Mesenchymal stem cell (in vitro differentiated cells and primary cell): Measurements from ENCODE around the gene RPS14.
"Not testable (repeated sequence)": the region's sequence is repeated elsewhere in the genome, so short reads cannot be mapped to it uniquely, and the experiment has no call there.

Experiments
- DNase-seq: peaks from one replicate; pipeline ENCODE4 v3.0.0-alpha.2; 2013
- H2AFZ ChIP-seq: one replicate; pipeline ENCODE4 v1.6.1; 2013; ENCODE audit warnings: low read depth, mild to moderate bottlenecking, control low read depth, inconsistent platforms, low read length, moderate library complexity
- H2AK5ac ChIP-seq: 2 replicates; pipeline ENCODE4 v1.6.1; 2013; ENCODE audit warnings: low read length, moderate library complexity, mild to moderate bottlenecking, inconsistent platforms; ENCODE audit not compliant: severe bottlenecking
- H2BK120ac ChIP-seq: one replicate; pipeline ENCODE4 v1.6.1; 2013; ENCODE audit warnings: low read depth, mild to moderate bottlenecking, inconsistent platforms, low read length, moderate library complexity
- H2BK12ac ChIP-seq, 2 experiments: one replicate each; pipeline ENCODE4 v1.6.1; 2013; ENCODE audit warnings: inconsistent platforms in 2 of 2, low read length in 2 of 2, mild to moderate bottlenecking in 2 of 2, moderate library complexity in 2 of 2, control low read depth in 1 of 2
- H2BK15ac ChIP-seq: one replicate; pipeline ENCODE4 v1.6.1; 2013; ENCODE audit warnings: mild to moderate bottlenecking, low read depth, inconsistent platforms; ENCODE audit not compliant: poor library complexity, severe bottlenecking
- H2BK5ac ChIP-seq: 2 replicates; pipeline ENCODE4 v1.6.1; 2013; ENCODE audit warnings: low read depth, mild to moderate bottlenecking, low read length, control low read depth, inconsistent platforms; ENCODE audit not compliant: poor library complexity, severe bottlenecking
- H3K14ac ChIP-seq, 2 experiments: one replicate each; pipeline ENCODE4 v1.6.1; 2013; ENCODE audit warnings: inconsistent platforms in 2 of 2, low read length in 2 of 2, control low read depth in 1 of 2, mild to moderate bottlenecking in 1 of 2, moderate library complexity in 1 of 2
- H3K18ac ChIP-seq, 2 experiments: one replicate each; pipeline ENCODE4 v1.6.1; 2013; ENCODE audit warnings: inconsistent platforms in 2 of 2, low read length in 2 of 2, control low read depth in 1 of 2, low read depth in 1 of 2, mild to moderate bottlenecking in 1 of 2
- H3K23ac ChIP-seq, 2 experiments: one replicate each; pipeline ENCODE4 v1.6.1; 2013; ENCODE audit warnings: inconsistent platforms in 2 of 2, low read length in 2 of 2, mild to moderate bottlenecking in 2 of 2, moderate library complexity in 2 of 2, control low read depth in 1 of 2
- H3K27ac ChIP-seq: 2 replicates; pipeline ENCODE4 v1.5.1; 2013; ENCODE audit warnings: mild to moderate bottlenecking, moderate library complexity, low read length, control low read depth, inconsistent platforms; ENCODE audit not compliant: poor library complexity, severe bottlenecking
- H3K27me3 ChIP-seq, 2 experiments: 2 replicates each; pipeline versions ENCODE4 v1.6.1 to v1.7.0; 2013; ENCODE audit warnings: low read length in 2 of 2, mild to moderate bottlenecking in 2 of 2, moderate library complexity in 2 of 2, control low read depth in 1 of 2, inconsistent platforms in 1 of 2; ENCODE audit not compliant: control insufficient read depth in 1 of 2, insufficient read depth in 1 of 2
- H3K36me3 ChIP-seq, 2 experiments: 2 replicates each; pipeline versions ENCODE4 v1.6.1 to v1.7.0; 2013; ENCODE audit warnings: low read length in 2 of 2, control low read depth in 1 of 2, inconsistent platforms in 1 of 2, low read depth in 1 of 2, mild to moderate bottlenecking in 1 of 2; ENCODE audit not compliant: insufficient read depth in 2 of 2, control insufficient read depth in 1 of 2
- H3K4ac ChIP-seq, 2 experiments: one replicate each; pipeline ENCODE4 v1.6.1; 2013; ENCODE audit warnings: inconsistent platforms in 2 of 2, low read length in 2 of 2, mild to moderate bottlenecking in 2 of 2, moderate library complexity in 2 of 2, control low read depth in 1 of 2, low read depth in 1 of 2
- H3K4me1 ChIP-seq: 2 replicates; pipeline ENCODE4 v1.6.1; 2013; ENCODE audit warnings: low read depth, low read length, control low read depth; ENCODE audit not compliant: control insufficient read depth, insufficient read depth
- H3K4me2 ChIP-seq: 2 replicates; pipeline ENCODE4 v1.6.1; 2013; ENCODE audit warnings: low read length, mild to moderate bottlenecking, inconsistent platforms; ENCODE audit not compliant: poor library complexity, severe bottlenecking
- H3K4me3 ChIP-seq, 2 experiments: 2 replicates each; pipeline versions ENCODE4 v1.5.1 to v1.7.0; 2013; ENCODE audit warnings: low read length in 2 of 2, mild to moderate bottlenecking in 2 of 2, control low read depth in 1 of 2, low read depth in 1 of 2; ENCODE audit not compliant: insufficient read depth in 1 of 2
- H3K79me1 ChIP-seq: replicated peaks from 2 replicates; pipeline ENCODE4 v1.6.1; 2013; ENCODE audit warnings: mild to moderate bottlenecking, control low read depth, low read length, inconsistent platforms; ENCODE audit not compliant: poor library complexity, severe bottlenecking
- H3K9ac ChIP-seq: 2 replicates; pipeline ENCODE4 v1.7.0; 2013; ENCODE audit warnings: mild to moderate bottlenecking, low read length, moderate library complexity
- H3K9me3 ChIP-seq: 2 replicates; pipeline ENCODE4 v1.7.0; 2013; ENCODE audit warnings: mild to moderate bottlenecking, low read length; ENCODE audit not compliant: control insufficient read depth
- H4K8ac ChIP-seq: one replicate; pipeline ENCODE4 v1.6.1; 2013; ENCODE audit warnings: inconsistent platforms, mild to moderate bottlenecking, low read length, moderate library complexity
- H4K91ac ChIP-seq: one replicate; pipeline ENCODE4 v1.6.1; 2013; ENCODE audit warnings: mild to moderate bottlenecking, low read length, inconsistent platforms
- WGBS: methylation state at CpG from one replicate; pipeline ENCODE4 v1.1.7; 2013; ENCODE audit warnings: mixed read lengths; 5-methylcytosine and 5-hydroxymethylcytosine counted together

The RPS14 gene

GRCh38 chr5:150422758-150423157 is 26.8 kb downstream of the RPS14 start:
- no peak for DNase-seq
- Histone ChIP-seq H2BK12ac (no peak overlapping the region), H3K4me3 (no peak overlapping the region), H4K91ac (no peak overlapping the region), H3K79me1 (no peaks in the 10 kb centered on the region), H3K18ac (no peak overlapping the region), H2BK15ac (no peak overlapping the region), H3K27ac (no peak overlapping the region), H4K8ac (no peak overlapping the region), H3K14ac (no peak overlapping the region), H2BK5ac (no peak overlapping the region), H3K36me3 (no peaks in the 10 kb centered on the region), H3K9me3 (no peaks in the 10 kb centered on the region), H3K23ac (no peak overlapping the region), H3K4ac (no peak overlapping the region), H2AFZ (no peak overlapping the region), H3K4me1 (peaks cover 2% of the 10 kb centered on the region), H2AK5ac (no peak overlapping the region), H3K27me3 (no peaks in the 10 kb centered on the region), H3K4me2 (no peak overlapping the region), H3K9ac (no peak overlapping the region), H2BK120ac (no peak overlapping the region)
- 100% methylated on average over 1 of the region's 3 CpGs for WGBS

- 88% methylated on average over 2 of the region's 4 CpGs for WGBS
- H2BK12ac ChIP-seq: no peak overlapping the region
Measured at GRCh38 chr5:150422075-150422474, 27.5 kb downstream of the RPS14 start.

GRCh38 chr5:150419630-150420270 is 29.8 kb downstream of the RPS14 start:
- Histone ChIP-seq H3K36me3 (no peaks in the 10 kb centered on the region), H2BK5ac (no peak overlapping the region), H3K14ac (no peak overlapping the region), H3K4me3 (no peak overlapping the region), H2AFZ (no peak overlapping the region), H4K91ac (no peak overlapping the region), H3K79me1 (no peaks in the 10 kb centered on the region), H2BK120ac (no peak overlapping the region), H2BK15ac (no peak overlapping the region), H4K8ac (no peak overlapping the region), H3K23ac (no peak overlapping the region), H2AK5ac (peak overlapping the region; percentile 42), H3K18ac (no peak overlapping the region), H3K4me2 (no peak overlapping the region), H3K9me3 (no peaks in the 10 kb centered on the region), H3K27me3 (no peaks in the 10 kb centered on the region), H3K27ac (no peak overlapping the region), H3K9ac (no peak overlapping the region), H3K4me1 (peaks cover 2% of the 10 kb centered on the region), H2BK12ac (no peak overlapping the region), H3K4ac (peak overlapping the region in 1 of 2 experiments; percentile 16)
- DNase-seq: no peak
- 70% methylated on average over 7 of the region's 7 CpGs for WGBS

More at GRCh38 chr5:150422075-150422474, 27.5 kb downstream of the RPS14 start:
- H2BK5ac ChIP-seq: no peak overlapping the region
- H3K36me3 ChIP-seq: no peaks in the 10 kb centered on the region
- no peak overlapping the region for H4K91ac ChIP-seq
- no peaks in the 10 kb centered on the region for H3K79me1 ChIP-seq
- H4K8ac ChIP-seq: no peak overlapping the region
- no peak overlapping the region for H2AK5ac ChIP-seq
- no peak overlapping the region for H3K4me3 ChIP-seq
- H3K23ac ChIP-seq: no peak overlapping the region
- H2BK120ac ChIP-seq: no peak overlapping the region
- no peak for DNase-seq
- no peaks in the 10 kb centered on the region for H3K9me3 ChIP-seq
- H3K4me2 ChIP-seq: no peak overlapping the region
- no peak overlapping the region for H3K4ac ChIP-seq
- H3K18ac ChIP-seq: no peak overlapping the region
- no peak overlapping the region for H2AFZ ChIP-seq
- H3K4me1 ChIP-seq: peaks cover 2% of the 10 kb centered on the region
- no peak overlapping the region for H3K14ac ChIP-seq
- H2BK15ac ChIP-seq: no peak overlapping the region
- no peak overlapping the region for H3K9ac ChIP-seq
- H3K27me3 ChIP-seq: no peaks in the 10 kb centered on the region
- no peak overlapping the region for H3K27ac ChIP-seq

- 95% methylated on average over 16 of the region's 16 CpGs for WGBS
- Histone ChIP-seq H2AK5ac (peak overlapping the region; percentile 40), H3K4me1 (peaks cover 12% of the 10 kb centered on the region), H2BK15ac (peak overlapping the region; percentile 33)
- not testable (repeated sequence) for DNase-seq, H3K27me3 ChIP-seq, H2BK12ac ChIP-seq, H3K4me3 ChIP-seq, H2BK5ac ChIP-seq, H3K4me2 ChIP-seq, H2AFZ ChIP-seq, H3K9ac ChIP-seq, H4K91ac ChIP-seq, H3K79me1 ChIP-seq, H3K4ac ChIP-seq, H3K9me3 ChIP-seq, H2BK120ac ChIP-seq, H3K18ac ChIP-seq, H3K27ac ChIP-seq, H3K23ac ChIP-seq, H3K14ac ChIP-seq, H4K8ac ChIP-seq, H3K36me3 ChIP-seq
Measured at GRCh38 chr5:150413902-150414790, 35.4 kb downstream of the RPS14 start.
